HG03354 (cell line): ENCODE results near the gene ERVMER34-1.

ENCODE experiments used
- ATAC-seq: cut with Tn5 transposase; IDR thresholded peaks from one replicate; pipeline ENCODE4 v1.9.1; 2021; ENCODE audit warnings: mild to moderate bottlenecking; ENCODE audit not compliant: unreplicated experiment, poor library complexity, severe bottlenecking

The ERVMER34-1 gene

GRCh38 chr4:52726826-52727580 lies 24.2 kb downstream of the ERVMER34-1 start:
- no peak for ATAC-seq

- ATAC-seq, result peak; percentile 98
Observed at GRCh38 chr4:52721968-52722815, 29.0 kb downstream of the ERVMER34-1 start.

GRCh38 chr4:52718123-52718522 lies 33.1 kb downstream of the ERVMER34-1 start:
- ATAC-seq, result no peak

GRCh38 chr4:52716364-52717151 lies 34.7 kb downstream of the ERVMER34-1 start:
- no peak for ATAC-seq

GRCh38 chr4:52715914-52716313 lies 35.3 kb downstream of the ERVMER34-1 start:
- ATAC-seq, result no peak

- no peak for ATAC-seq
Observed at GRCh38 chr4:52715255-52715897, 35.8 kb downstream of the ERVMER34-1 start.

- ATAC-seq, result no peak
Observed at GRCh38 chr4:52714597-52715254, 36.5 kb downstream of the ERVMER34-1 start.

GRCh38 chr4:52713456-52713937 lies 37.7 kb downstream of the ERVMER34-1 start:
- no peak for ATAC-seq

- peak; percentile 91 for ATAC-seq
Observed at GRCh38 chr4:52712251-52713130, 38.7 kb downstream of the ERVMER34-1 start.

- ATAC-seq, result peak; percentile 0
Observed at GRCh38 chr4:52711834-52712250, 39.4 kb downstream of the ERVMER34-1 start.

GRCh38 chr4:52711272-52711671 lies 40.0 kb downstream of the ERVMER34-1 start:
- no peak for ATAC-seq

- ATAC-seq, result no peak
Observed at GRCh38 chr4:52709155-52709554, 42.1 kb downstream of the ERVMER34-1 start.

GRCh38 chr4:52704661-52705060 lies 46.6 kb downstream of the ERVMER34-1 start:
- no peak for ATAC-seq

- ATAC-seq, result no peak
Observed at GRCh38 chr4:52704133-52704532, 47.1 kb downstream of the ERVMER34-1 start.

GRCh38 chr4:52701207-52701606 lies 50.0 kb downstream of the ERVMER34-1 start:
- peak; percentile 95 for ATAC-seq

GRCh38 chr4:52694936-52695335 lies 56.3 kb downstream of the ERVMER34-1 start:
- no peak for ATAC-seq

GRCh38 chr4:52693492-52693891 lies 57.7 kb downstream of the ERVMER34-1 start:
- no peak for ATAC-seq
